Liver (tissue), 9 donors: ENCODE measurements around the gene SESN1. TPM values are rescaled to one million over a fixed set of nuclear protein-coding genes. Genes with fewer than 3 reads are reported as not detected.
"Not testable (repeated sequence)": the region's sequence is repeated elsewhere in the genome, so short reads cannot be mapped to it uniquely, and the experiment has no call there.

Experiments used
- DNase-seq: peaks from one replicate; pipeline ENCODE4 v3.0.0-alpha.2; 2017; ENCODE audit warnings: low spot score
- H3K27ac ChIP-seq, 2 donors: one replicate each; pipeline ENCODE4 v1.7.0; 2013; ENCODE audit warnings: inconsistent platforms in 2 of 2, low read length in 2 of 2, control low read depth in 1 of 2, low read depth in 1 of 2, mild to moderate bottlenecking in 1 of 2
- H3K27me3 ChIP-seq, 4 donors: one replicate each; pipeline versions ENCODE4 v1.6.1 to v1.7.0; 2013; ENCODE audit warnings: low read length in 3 of 4, inconsistent platforms in 1 of 4, mild to moderate bottlenecking in 1 of 4, moderate library complexity in 1 of 4; ENCODE audit not compliant: control insufficient read depth in 4 of 4, insufficient read depth in 4 of 4
- H3K36me3 ChIP-seq, 4 donors: one replicate each; pipeline versions ENCODE4 v1.6.1 to v1.7.0; 2013; ENCODE audit warnings: low read length in 3 of 4, mild to moderate bottlenecking in 3 of 4, low read depth in 1 of 4, moderate library complexity in 1 of 4; ENCODE audit not compliant: control insufficient read depth in 4 of 4, insufficient read depth in 3 of 4
- H3K4me1 ChIP-seq, 4 donors: one replicate each; pipeline versions ENCODE4 v1.6.1 to v1.7.0; 2013; ENCODE audit warnings: low read length in 3 of 4, mild to moderate bottlenecking in 3 of 4, moderate library complexity in 1 of 4; ENCODE audit not compliant: control insufficient read depth in 4 of 4, insufficient read depth in 4 of 4
- H3K4me3 ChIP-seq, 3 donors: one replicate each; pipeline versions ENCODE4 v1.6.1 to v1.7.0; 2013; ENCODE audit warnings: low read length in 3 of 3, control low read depth in 1 of 3, low read depth in 1 of 3, mild to moderate bottlenecking in 1 of 3
- H3K9ac ChIP-seq, 2 donors: one replicate each; pipeline ENCODE4 v1.7.0; 2013; ENCODE audit warnings: low read length in 2 of 2, mild to moderate bottlenecking in 2 of 2, moderate library complexity in 2 of 2, control low read depth in 1 of 2, low read depth in 1 of 2
- H3K9me3 ChIP-seq, 4 donors: one replicate each; pipeline versions ENCODE4 v1.6.1 to v1.7.0; 2013; ENCODE audit warnings: low read length in 3 of 4; ENCODE audit not compliant: control insufficient read depth in 4 of 4
- EGR1 ChIP-seq, 2 donors: IDR thresholded peaks; 2 replicates each; pipeline ENCODE4 v1.6.1; 2016 to 2018; ENCODE audit warnings: antibody characterized with exemption in 2 of 2, low read depth in 2 of 2
- FOXA1 ChIP-seq: IDR thresholded peaks from 2 replicates; pipeline ENCODE4 v1.6.1; 2016; ENCODE audit warnings: antibody characterized with exemption
- REST ChIP-seq: IDR thresholded peaks from 2 replicates; pipeline ENCODE4 v1.6.1; 2016; ENCODE audit warnings: antibody characterized with exemption, mild to moderate bottlenecking
- TAF1 ChIP-seq: conservative IDR thresholded peaks from 2 replicates; pipeline ENCODE4 v1.6.1; 2016; ENCODE audit warnings: antibody characterized with exemption, mild to moderate bottlenecking
- ZBTB33 ChIP-seq: IDR thresholded peaks from 2 replicates; pipeline ENCODE4 v1.6.1; 2016; ENCODE audit warnings: antibody characterized with exemption
- WGBS: extraction: QIAGEN DNeasy Blood & Tissue Kit; methylation state at CpG from one replicate; pipeline ENCODE4 v1.1.7; 2013; 5-methylcytosine and 5-hydroxymethylcytosine counted together
- polyA plus RNA-seq, 2 donors: library from polyadenylated mRNA; stranded (reverse) in 1 of 2; unstranded in 1 of 2; fragments of 200-250 nt in 1 of 2; fragments of >200 nt in 1 of 2; fragmentation: Nextera tagmentation in 1 of 2; extraction: Ambion mirVana in 1 of 2; gene quantifications; one replicate each; pipeline versions ENCODE4 v1.2.1 to v1.2.3, GENCODE V29; 2013 to 2015
- total RNA-seq, 2 donors: library from RNA; depleted of rRNA; stranded (reverse); fragments of >200 nt; gene quantifications; one replicate each; pipeline ENCODE4 v1.2.3, GENCODE V29; 2014
- TF ChIP-seq, protein P1 (sequence below): fragments of 150-350 bp; IDR thresholded peaks from 2 replicates; pipeline ENCODE4 v1.5.1; 2017; ENCODE audit warnings: improper control_type of control experiment, low read depth, low read length; ENCODE audit not compliant: missing input control
- donor health status: healthy.
- donor health status: healthy.
- donor health status: healthy.
- donor health status: healthy.
- donor health status: healthy.

SESN1 gene
- total and polyA plus RNA-seq, 4 donors: 6.2 to 17.0 (median 11.0) TPM

GRCh38 chr6:109142067-109142466 is 47.4 kb upstream of the SESN1 start:
- H3K9ac ChIP-seq, H3K27ac ChIP-seq, H3K4me1 ChIP-seq, H3K4me3 ChIP-seq, H3K27me3 ChIP-seq, DNase-seq, H3K36me3 ChIP-seq, H3K9me3 ChIP-seq: not testable (repeated sequence)

DNA sequence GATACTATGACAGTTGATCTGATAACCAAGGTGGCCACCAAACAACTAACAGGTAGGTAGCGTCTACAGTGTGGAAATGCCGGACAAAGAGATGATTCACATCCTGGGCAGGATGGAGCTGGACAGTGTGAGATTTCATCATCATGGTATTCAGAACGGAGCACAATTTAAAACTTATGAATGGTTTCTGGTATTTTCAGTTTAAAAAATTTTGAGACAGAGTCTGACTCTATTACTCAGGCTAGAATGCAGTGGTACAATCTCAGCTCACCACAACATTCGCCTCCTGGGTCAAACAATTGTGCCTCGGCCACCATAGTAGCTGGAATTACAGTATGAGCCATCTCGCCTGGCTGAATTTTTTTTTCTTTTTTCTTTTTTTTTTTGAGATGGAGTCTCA is 44.5 kb upstream of the SESN1 start:
- Histone ChIP-seq H3K9me3 (no peaks in the 10 kb centered on the region), H3K27ac (no peak overlapping the region), H3K36me3 (no peaks in the 10 kb centered on the region), H3K4me3 (no peak overlapping the region), H3K4me1 (no peaks in the 10 kb centered on the region), H3K9ac (no peak overlapping the region), H3K27me3 (no peaks in the 10 kb centered on the region)
- WGBS: 93% methylated on average over 6 of the region's 6 CpGs
- TF ChIP-seq EGR1 (IDR thresholded peaks at IDR 0.05; ENCODE audit: low read depth in 2 of 2): no peak
- TF ChIP-seq FOXA1: no peak
- TF ChIP-seq, protein P1, sequence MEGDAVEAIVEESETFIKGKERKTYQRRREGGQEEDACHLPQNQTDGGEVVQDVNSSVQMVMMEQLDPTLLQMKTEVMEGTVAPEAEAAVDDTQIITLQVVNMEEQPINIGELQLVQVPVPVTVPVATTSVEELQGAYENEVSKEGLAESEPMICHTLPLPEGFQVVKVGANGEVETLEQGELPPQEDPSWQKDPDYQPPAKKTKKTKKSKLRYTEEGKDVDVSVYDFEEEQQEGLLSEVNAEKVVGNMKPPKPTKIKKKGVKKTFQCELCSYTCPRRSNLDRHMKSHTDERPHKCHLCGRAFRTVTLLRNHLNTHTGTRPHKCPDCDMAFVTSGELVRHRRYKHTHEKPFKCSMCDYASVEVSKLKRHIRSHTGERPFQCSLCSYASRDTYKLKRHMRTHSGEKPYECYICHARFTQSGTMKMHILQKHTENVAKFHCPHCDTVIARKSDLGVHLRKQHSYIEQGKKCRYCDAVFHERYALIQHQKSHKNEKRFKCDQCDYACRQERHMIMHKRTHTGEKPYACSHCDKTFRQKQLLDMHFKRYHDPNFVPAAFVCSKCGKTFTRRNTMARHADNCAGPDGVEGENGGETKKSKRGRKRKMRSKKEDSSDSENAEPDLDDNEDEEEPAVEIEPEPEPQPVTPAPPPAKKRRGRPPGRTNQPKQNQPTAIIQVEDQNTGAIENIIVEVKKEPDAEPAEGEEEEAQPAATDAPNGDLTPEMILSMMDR: no peak
- TF ChIP-seq ZBTB33: no peak
- TF ChIP-seq REST: no peak
- no peak for TF ChIP-seq TAF1
- DNase-seq: no peak

DNA sequence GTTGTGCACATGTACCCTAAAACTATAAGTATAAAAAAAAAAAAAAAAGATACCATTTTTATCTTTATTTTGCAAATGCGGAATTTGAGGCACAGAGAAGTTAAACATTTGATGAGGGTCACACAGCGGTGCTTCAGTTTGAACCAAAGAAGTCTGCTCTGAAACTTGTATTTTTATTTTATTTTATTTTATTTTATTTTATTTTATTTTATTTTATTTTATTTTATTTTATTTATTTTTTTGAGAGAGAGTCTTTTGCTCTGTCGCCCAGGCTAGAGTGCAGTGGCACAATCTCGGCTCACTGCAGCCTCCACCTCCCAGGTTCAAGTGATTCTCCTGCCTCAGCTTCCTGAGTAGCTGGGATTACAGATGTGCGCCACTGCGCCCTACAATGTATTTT is 41.9 kb upstream of the SESN1 start:
- H3K36me3 ChIP-seq, H3K9me3 ChIP-seq, H3K27ac ChIP-seq, H3K9ac ChIP-seq, DNase-seq, H3K4me3 ChIP-seq, H3K27me3 ChIP-seq, H3K4me1 ChIP-seq: not testable (repeated sequence)
- 98% methylated on average over 6 of the region's 6 CpGs for WGBS

DNA sequence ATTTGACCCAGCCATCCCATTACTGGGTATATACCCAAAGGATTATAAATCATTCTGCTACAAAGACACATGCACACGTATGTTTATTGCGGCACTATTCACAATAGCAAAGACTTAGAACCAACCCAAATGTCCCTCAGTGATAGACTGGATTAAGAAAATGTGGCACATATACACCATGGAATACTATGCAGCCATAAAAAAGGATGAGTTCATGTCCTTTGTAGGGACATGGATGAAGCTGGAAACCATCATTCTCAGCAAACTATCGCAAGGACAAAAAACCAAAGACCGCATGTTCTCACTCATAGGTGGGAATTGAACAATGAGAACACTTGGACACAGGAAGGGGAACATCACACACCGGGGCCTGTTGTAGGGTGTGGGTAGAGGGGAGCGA is 41.4 kb upstream of the SESN1 start:
- not testable (repeated sequence) for DNase-seq, H3K27me3 ChIP-seq, H3K27ac ChIP-seq, H3K9ac ChIP-seq, H3K9me3 ChIP-seq, H3K4me3 ChIP-seq, H3K4me1 ChIP-seq, H3K36me3 ChIP-seq
- WGBS: 95% methylated on average over 5 of the region's 6 CpGs

GRCh38 chr6:109135600-109135999 is 41.0 kb upstream of the SESN1 start:
- H3K4me1 ChIP-seq, H3K27ac ChIP-seq, H3K4me3 ChIP-seq, H3K27me3 ChIP-seq, H3K9me3 ChIP-seq, H3K9ac ChIP-seq, H3K36me3 ChIP-seq, DNase-seq: not testable (repeated sequence)
- WGBS: 95% methylated on average over 1 of the region's 1 CpG
